ENCODE measurements around the gene PLSCR5.

DNA sequence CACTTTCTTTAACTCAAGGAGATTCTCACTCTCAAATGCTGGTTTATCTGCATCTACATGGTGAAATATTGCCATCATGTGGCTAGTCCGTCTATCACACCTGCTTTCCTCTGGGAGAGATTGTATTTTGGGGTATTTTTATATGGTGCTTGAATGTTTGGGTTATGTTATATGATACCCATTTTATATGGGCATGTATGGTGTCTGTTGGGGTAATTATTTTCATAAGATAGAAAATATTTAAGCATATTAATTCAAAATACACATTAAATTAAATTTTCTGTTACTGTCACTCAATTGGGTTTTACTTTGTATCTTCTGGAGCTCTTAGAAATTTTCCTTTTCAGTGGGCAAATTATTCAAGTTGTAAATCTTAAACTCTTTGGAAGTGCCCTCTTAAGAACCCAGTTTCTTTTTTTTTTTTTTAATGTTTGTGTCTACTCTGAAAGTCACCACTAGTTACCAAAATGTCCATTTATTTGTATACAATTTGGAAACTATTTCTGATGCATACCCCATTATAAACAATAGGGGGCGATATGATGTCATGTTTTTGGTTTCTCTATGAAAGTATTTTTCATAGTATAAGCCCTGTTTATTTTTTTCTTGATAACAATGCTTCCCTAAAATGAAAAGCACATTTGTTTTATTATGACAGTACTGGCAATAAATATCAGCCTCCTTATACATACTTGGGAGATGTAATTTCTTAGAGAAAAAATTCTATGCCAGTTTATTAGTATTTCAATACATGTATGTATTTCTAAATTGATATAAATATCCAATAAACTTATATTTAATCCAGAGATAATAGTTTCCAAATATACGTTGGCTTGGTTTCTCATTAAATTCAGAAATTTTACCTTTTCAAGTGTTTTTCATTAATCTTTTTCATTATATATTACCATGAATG is 36.1 kb upstream of the PLSCR5 start:
- TF ChIP-seq, protein P1, sequence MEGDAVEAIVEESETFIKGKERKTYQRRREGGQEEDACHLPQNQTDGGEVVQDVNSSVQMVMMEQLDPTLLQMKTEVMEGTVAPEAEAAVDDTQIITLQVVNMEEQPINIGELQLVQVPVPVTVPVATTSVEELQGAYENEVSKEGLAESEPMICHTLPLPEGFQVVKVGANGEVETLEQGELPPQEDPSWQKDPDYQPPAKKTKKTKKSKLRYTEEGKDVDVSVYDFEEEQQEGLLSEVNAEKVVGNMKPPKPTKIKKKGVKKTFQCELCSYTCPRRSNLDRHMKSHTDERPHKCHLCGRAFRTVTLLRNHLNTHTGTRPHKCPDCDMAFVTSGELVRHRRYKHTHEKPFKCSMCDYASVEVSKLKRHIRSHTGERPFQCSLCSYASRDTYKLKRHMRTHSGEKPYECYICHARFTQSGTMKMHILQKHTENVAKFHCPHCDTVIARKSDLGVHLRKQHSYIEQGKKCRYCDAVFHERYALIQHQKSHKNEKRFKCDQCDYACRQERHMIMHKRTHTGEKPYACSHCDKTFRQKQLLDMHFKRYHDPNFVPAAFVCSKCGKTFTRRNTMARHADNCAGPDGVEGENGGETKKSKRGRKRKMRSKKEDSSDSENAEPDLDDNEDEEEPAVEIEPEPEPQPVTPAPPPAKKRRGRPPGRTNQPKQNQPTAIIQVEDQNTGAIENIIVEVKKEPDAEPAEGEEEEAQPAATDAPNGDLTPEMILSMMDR (IDR thresholded peaks at IDR 0.05) = peak; percentile 69
- TF ChIP-seq TCF12 (IDR thresholded peaks at IDR 0.05) = no peak
- TF ChIP-seq NFIC (IDR thresholded peaks at IDR 0.05; ENCODE audit: borderline replicate concordance) = no peak
- TF ChIP-seq RXRA (IDR thresholded peaks at IDR 0.05; ENCODE audit: borderline replicate concordance, low read depth) = no peak
- TF ChIP-seq RAD21 (IDR thresholded peaks at IDR 0.05; ENCODE audit: low read length) = peak; percentile 69
- TF ChIP-seq USF1 (IDR thresholded peaks at IDR 0.05; ENCODE audit: borderline replicate concordance, low read depth) = no peak
- no peak for TF ChIP-seq MAX (IDR thresholded peaks at IDR 0.05; ENCODE audit: low read depth)
- no peak for TF ChIP-seq POLR2AphosphoS5 (IDR thresholded peaks at IDR 0.05; ENCODE audit: low read depth, low read length)
- TF ChIP-seq NRF1 (IDR thresholded peaks at IDR 0.05; ENCODE audit: low read depth, low read length) = no peak

All from SK-N-SH (cell line).